Psoas muscle (tissue), 8 donors: ENCODE results near the gene CDC16. TPM values are rescaled to one million over a fixed set of nuclear protein-coding genes. Genes with fewer than 3 reads are reported as not detected.

Source experiments
- ATAC-seq, 4 donors: fragments of 200-7000 bp; cut with Tn5 transposase; one replicate each; pipeline ENCODE4 v1.9.1; 2020; ENCODE audit warnings: moderate library complexity in 3 of 4, mild to moderate bottlenecking in 2 of 4
- DNase-seq, 2 donors: peaks; one replicate each; pipeline ENCODE4 v3.0.0-alpha.2; 2020
- H3K27ac ChIP-seq: fragments of 200-600 bp; one replicate; pipeline ENCODE4 v1.8.0; 2022
- H3K27me3 ChIP-seq, 3 donors: fragments of 200-600 bp in 1 of 3; one replicate each; pipeline versions ENCODE4 v1.6.1 to v1.8.0; 2013 to 2022; ENCODE audit warnings: low read length in 2 of 3, mild to moderate bottlenecking in 2 of 3, moderate library complexity in 1 of 3; ENCODE audit not compliant: insufficient read depth in 3 of 3
- H3K36me3 ChIP-seq, 2 donors: fragments of 200-600 bp in 1 of 2; one replicate each; pipeline versions ENCODE4 v1.6.1 to v1.8.0; 2013 to 2022; ENCODE audit warnings: low read depth in 1 of 2, mild to moderate bottlenecking in 1 of 2, moderate library complexity in 1 of 2; ENCODE audit not compliant: insufficient read depth in 1 of 2
- H3K4me1 ChIP-seq: fragments of 200-600 bp; one replicate; pipeline ENCODE4 v1.8.0; 2022
- H3K4me3 ChIP-seq: fragments of 200-600 bp; one replicate; pipeline ENCODE4 v1.8.0; 2022; ENCODE audit warnings: mild to moderate bottlenecking
- H3K9me3 ChIP-seq: fragments of 200-600 bp; one replicate; pipeline ENCODE4 v1.8.0; 2022
- CTCF ChIP-seq: fragments of 200-600 bp; IDR thresholded peaks from one replicate; pipeline ENCODE4 v1.8.0; 2022; ENCODE audit warnings: antibody characterized with exemption
- WGBS, 3 donors: extraction: QIAGEN DNeasy Blood & Tissue Kit; methylation state at CpG; one replicate each; pipeline versions ENCODE4 v1.1.6 to v1.1.7; 2013; 5-methylcytosine and 5-hydroxymethylcytosine counted together
- intact Hi-C, 2 donors: fragments of 100-400 bp; cut with DNase I; formaldehyde crosslinking; loops; one replicate each; pipeline versions ENCODE4 v1.11.0 to v1.14.2; 2022
- polyA plus RNA-seq, 3 donors: library from polyadenylated mRNA; stranded (reverse); fragments of 200-250 nt; gene quantifications; one replicate each; pipeline ENCODE4 v1.2.3, GENCODE V29; 2013
- total RNA-seq, 4 donors: library from RNA; stranded (reverse); fragmentation: NEBNext Ultra II Directional in 2 of 4; extraction: Animal tissue kit (Norgen Biotek cat#: 25700) in 2 of 4; gene quantifications; one replicate each; pipeline versions ENCODE4 v1.2.1 to v1.2.4, GENCODE V29; 2021 to 2023
- donor health status: healthy with polysubstance abuse.
- donor health status: DM: no; HTN: no; CAD: no; lungs with moderate emphysema.
- donor health status: Bipolar disorder and iron deficiency.
- donor health status: healthy.
- donor health status: DM: yes; HTN: yes; CAD: no.
- donor health status: DM: no; HTN: no; CAD: no.
- donor health status: DM: no; HTN: no; CAD: no.
- donor health status: DM: yes; HTN: yes; CAD: no.

CDC16 gene
- total and polyA plus RNA-seq, 7 donors, result 29.6 to 59.6 (median 41.7) TPM

GRCh38 chr13:114235697-114236096 lies 1.0 kb downstream of the CDC16 start:
- WGBS, 3 donors, result 10 to 16% (median 12%) methylated on average over 10 of the region's 10 CpGs

DNA sequence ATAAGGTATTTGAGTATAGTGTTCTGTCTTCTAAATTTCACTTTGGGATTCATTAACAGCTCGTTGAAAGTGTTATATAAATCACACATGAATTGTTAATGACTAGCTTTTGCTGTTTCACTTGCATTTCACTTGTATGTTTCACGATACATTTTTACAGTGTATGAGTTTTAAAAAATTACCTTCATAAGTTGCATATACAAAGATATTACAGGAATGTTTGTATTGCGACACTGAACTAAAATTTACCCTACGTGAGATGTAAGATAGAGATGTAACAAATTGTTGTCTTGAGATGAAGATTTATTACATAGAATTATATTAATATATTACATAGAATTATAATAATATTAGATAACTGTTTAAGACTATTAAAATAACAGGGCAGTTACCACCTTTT lies 1.5 kb downstream of the CDC16 start:
- no peak for DNase-seq
- H3K36me3 ChIP-seq, result peaks cover 14 to 47% of the 10 kb centered on the region in 2 donors
- no peaks in the 10 kb centered on the region for H3K9me3 ChIP-seq
- TF ChIP-seq CTCF, result no peak
- WGBS, 3 donors, result 66 to 80% (median 67%) methylated on average over 4 of the region's 4 CpGs
- H3K27ac ChIP-seq, result no peak overlapping the region
- ATAC-seq, result no peak
- intact Hi-C loops, result no loop called here
- H3K4me1 ChIP-seq, result no peaks in the 10 kb centered on the region
- H3K4me3 ChIP-seq, result peak overlapping the region; percentile 98
- no peaks in the 10 kb centered on the region for H3K27me3 ChIP-seq

More at GRCh38 chr13:114235697-114236096, 1.0 kb downstream of the CDC16 start:
- no peak for TF ChIP-seq CTCF
- peak overlapping the region; percentile 98 for H3K4me3 ChIP-seq
- ATAC-seq (no peak), DNase-seq (no peak)
- peaks cover 13 to 42% of the 10 kb centered on the region in 2 donors for H3K36me3 ChIP-seq
- no peaks in the 10 kb centered on the region for H3K27me3 ChIP-seq
- H3K27ac ChIP-seq, result peak overlapping the region; percentile 85
- intact Hi-C loops, result no loop called here
- H3K9me3 ChIP-seq, result no peaks in the 10 kb centered on the region
- H3K4me1 ChIP-seq, result no peaks in the 10 kb centered on the region

DNA sequence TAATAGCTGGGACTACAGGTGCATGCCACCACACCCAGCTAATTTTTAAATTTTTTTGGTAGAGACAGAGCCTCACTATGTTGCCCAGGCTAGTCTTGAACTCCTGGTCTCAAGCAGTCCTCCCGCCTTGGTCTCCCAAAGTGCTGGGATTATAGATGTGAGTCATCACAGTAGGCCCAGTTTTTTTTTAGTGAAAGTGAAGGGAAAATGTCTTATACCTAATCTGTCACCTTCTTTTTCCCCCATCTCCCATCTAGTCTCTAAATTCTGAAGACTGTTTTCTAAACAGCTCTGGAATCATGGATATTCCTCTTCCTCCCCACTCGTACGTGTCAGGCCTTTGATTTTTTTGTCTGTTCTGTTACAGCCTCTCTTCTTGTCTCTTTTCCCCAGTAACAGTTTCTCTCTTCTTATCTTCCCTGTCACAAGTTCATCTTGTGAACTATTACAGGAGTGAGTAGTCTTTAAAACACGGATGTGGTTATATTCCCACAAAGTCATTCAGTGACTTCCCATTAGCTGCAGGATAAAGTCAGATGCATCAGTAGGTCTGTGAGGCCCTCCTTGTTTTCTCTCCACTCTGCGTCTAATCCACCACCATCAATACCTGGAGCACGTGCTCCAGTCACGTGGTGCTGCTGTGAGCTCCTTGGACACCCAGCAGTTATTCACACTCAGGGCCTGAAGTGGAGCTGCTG lies 2.9 kb downstream of the CDC16 start:
- H3K27ac ChIP-seq, result no peak overlapping the region
- no peak overlapping the region for H3K4me3 ChIP-seq
- DNase-seq (no peak), ATAC-seq (no peak)
- H3K36me3 ChIP-seq, result peaks cover 19 to 60% of the 10 kb centered on the region in 2 donors
- WGBS, 3 donors, result 84 to 90% (median 90%) methylated on average over 7 of the region's 7 CpGs
- H3K4me1 ChIP-seq, result no peaks in the 10 kb centered on the region
- no peaks in the 10 kb centered on the region for H3K9me3 ChIP-seq
- no peak for TF ChIP-seq CTCF
- intact Hi-C loops, result no loop called here
- no peaks in the 10 kb centered on the region for H3K27me3 ChIP-seq

- no peak overlapping the region for H3K4me3 ChIP-seq
Measured at GRCh38 chr13:114241918-114242317, 7.2 kb downstream of the CDC16 start.

More at GRCh38 chr13:114241918-114242317, 7.2 kb downstream of the CDC16 start:
- ATAC-seq (no peak), DNase-seq (no peak)
- intact Hi-C loops, result no loop called here
- H3K27ac ChIP-seq, result no peak overlapping the region
- no peaks in the 10 kb centered on the region for H3K27me3 ChIP-seq
- no peaks in the 10 kb centered on the region for H3K4me1 ChIP-seq
- TF ChIP-seq CTCF, result no peak
- H3K9me3 ChIP-seq, result no peaks in the 10 kb centered on the region
- peaks cover 22 to 100% of the 10 kb centered on the region in 2 donors for H3K36me3 ChIP-seq
- WGBS, 3 donors, result 95 to 98% (median 96%) methylated on average over 6 of the region's 6 CpGs
